NOMO-1 treated with dmso at 0.1 percent for 144 hours (cell line): ENCODE data around the gene CENPP.
"Not testable (repeated sequence)": the region's sequence is repeated elsewhere in the genome, so short reads cannot be mapped to it uniquely, and the experiment has no call there.

ENCODE experiments used
- DNase-seq: peaks from one replicate; lab custom pipeline; 2025; ENCODE audit not compliant: unreplicated experiment; lab: John Stamatoyannopoulos, UW

CENPP gene

GRCh38 chr9:92529124-92529523, 203.4 kb downstream of the CENPP start:
- no peak for DNase-seq

DNA sequence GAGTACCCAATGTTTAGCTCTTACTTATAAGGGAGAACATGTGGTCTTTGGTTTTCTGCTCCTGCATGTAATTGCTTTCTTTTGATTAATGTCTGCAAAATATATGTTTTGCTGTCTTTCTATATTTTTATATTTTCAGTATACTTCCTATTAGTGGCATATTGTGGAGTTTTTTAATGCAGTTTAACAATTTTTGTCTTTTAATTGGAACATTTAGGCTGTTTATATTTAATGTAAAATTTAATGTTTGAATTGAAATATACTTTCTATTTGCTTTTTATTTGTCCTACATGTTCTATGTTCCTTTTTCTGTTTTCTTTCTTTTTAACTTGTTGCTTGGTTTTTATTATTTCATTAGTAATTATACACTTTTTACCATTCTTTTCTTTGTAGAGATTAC, 205.1 kb downstream of the CENPP start:
- DNase-seq = no peak

DNA sequence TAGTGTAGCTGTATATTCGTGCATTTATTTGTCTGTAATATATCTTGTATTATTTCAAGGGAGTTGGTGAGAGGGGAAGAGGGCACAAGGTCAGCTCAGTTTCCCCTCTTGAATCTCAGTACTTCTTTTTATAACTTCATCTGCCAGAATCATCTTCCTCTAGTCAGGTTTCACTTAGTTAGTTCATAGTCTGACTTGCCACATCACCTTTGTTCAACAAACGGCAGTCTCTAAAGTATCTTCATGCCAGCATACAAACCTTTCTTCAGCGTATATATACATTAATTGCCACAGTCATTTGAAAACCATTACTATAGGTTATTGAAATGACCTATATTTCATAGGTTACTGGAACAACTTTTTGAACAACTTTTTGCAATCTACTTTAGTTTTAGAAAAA, 208.5 kb downstream of the CENPP start:
- DNase-seq = no peak

DNA sequence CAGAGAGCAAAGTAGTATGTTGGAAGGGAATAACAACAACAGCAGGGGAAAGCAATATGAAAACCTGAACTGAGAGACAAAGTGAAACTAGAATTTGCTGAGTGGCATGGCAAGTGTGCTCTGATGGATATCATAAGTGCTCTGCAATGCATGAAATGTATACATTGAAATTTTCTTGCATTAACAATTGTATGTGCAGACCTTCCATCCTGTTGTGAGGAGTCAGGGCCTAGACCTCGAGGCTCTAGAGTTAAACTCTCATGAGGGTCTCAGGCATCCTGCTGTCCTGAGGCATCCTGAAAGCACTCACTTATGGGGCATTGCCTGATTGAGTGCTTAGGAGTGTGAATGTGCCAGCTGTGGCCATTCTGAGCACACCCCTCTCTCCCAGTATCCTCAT, 208.9 kb downstream of the CENPP start:
- DNase-seq = no peak

DNA sequence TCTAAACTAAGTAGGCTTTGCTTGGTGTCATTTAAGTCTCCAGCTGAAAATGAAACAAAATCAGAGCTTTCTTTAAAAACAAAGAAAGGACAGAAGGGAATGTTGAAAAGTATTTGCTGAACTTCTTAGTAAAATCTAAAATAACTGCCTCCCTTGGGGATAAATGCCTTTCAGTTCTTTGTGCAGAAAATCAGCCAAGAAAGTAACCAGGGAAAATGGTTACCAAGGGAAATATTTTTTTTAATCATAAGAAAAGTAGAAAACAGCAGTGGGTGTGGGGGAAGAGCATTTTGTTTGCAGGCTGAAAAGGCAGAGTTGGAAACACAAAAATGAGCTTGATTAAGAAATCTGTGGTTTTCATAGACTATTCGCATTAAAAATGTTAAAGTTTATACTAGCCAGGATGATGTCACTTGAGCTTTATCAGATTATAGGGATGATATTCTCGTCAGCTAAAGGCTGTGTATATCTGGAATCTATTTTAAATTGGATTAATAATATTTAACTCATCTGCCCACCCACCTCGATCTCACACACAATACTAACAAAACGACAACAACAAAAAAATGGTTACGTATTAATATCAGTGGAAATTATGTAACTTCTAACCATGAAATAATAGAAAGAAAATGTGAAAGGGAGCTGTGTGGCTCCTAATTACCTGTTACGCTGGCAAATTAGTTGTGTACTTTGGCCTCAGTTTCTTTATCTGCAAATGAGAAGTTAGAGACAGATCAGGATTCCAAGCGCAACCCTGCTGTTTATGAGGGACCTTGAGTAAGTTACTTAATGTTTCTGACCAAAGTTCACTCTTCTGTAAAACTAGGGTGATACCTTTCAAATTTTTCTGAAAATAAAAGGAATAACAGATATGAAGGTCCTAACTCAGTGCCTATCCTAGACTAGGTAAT, 210.4 kb downstream of the CENPP start, which contains the start of gene ECM2:
Gene ECM2 (minus strand): TSS at position 51 of the 911 bp plus-strand sequence. CDS start 13,124 bp downstream, outside the sequence.
- DNase-seq = no peak

DNA sequence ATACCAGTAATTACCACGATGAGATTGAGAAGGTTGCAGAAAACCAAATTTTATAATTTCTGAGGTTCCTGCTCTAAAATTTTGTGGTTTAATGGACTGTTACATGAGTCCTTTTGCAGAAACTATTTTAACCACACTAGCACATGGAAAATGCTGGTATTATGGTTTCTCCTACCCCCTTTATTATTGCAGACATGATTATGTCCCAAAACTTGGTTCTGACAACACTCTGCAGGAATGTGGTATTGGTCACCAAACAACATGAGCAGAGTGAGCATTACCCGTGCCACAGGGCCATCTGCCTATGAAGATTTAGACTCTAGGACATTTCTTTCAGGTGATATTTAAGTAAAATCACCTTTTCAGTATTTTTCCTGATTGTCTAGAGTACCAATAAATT, 212.8 kb downstream of the CENPP start:
- DNase-seq = no peak

GRCh38 chr9:92543972-92544371, 218.2 kb downstream of the CENPP start:
- DNase-seq = no peak

- DNase-seq = no peak
Measured at GRCh38 chr9:92545002-92545510, 219.3 kb downstream of the CENPP start.

- DNase-seq = no peak
Measured at GRCh38 chr9:92547356-92547755, 221.6 kb downstream of the CENPP start.

GRCh38 chr9:92550765-92551164, 225.0 kb downstream of the CENPP start:
- DNase-seq = no peak

DNA sequence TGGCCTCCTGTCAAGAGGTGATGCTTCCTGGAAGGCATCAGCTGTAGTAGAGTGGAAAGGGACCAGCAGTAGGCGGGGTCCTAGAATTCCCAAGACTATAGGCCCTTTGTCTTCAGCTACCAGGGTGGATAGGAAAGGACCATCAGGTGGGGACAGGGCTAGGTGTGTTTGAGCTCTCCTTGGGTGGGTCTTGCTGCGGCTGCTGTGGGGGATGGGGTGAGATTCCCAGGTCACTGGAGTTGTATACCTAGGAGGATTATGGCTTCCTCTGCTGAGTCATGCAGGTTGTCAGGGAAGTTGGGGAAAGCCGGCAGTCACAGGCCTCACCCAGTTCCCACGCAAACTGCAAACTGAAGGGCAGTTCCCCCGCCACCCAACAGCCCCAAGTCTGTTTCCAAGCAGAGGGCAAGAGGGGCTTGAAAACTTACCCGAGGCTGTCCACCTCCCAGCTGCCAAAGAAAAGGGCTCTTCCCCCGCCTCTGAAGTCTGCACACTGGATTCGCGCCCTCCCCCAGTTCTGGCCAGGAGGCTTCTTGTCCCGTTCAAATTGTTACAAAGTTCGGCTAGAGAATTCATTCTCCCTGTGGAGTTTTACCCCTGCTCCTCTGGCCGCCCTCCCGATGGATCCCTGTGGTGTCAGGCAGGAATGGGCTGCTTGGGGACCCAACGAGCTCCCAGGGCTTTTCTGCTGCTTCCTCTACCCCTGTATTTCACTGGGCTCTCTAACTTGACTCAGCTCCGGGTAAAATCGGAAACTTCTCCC, 233.0 kb downstream of the CENPP start:
- DNase-seq = no peak

DNA sequence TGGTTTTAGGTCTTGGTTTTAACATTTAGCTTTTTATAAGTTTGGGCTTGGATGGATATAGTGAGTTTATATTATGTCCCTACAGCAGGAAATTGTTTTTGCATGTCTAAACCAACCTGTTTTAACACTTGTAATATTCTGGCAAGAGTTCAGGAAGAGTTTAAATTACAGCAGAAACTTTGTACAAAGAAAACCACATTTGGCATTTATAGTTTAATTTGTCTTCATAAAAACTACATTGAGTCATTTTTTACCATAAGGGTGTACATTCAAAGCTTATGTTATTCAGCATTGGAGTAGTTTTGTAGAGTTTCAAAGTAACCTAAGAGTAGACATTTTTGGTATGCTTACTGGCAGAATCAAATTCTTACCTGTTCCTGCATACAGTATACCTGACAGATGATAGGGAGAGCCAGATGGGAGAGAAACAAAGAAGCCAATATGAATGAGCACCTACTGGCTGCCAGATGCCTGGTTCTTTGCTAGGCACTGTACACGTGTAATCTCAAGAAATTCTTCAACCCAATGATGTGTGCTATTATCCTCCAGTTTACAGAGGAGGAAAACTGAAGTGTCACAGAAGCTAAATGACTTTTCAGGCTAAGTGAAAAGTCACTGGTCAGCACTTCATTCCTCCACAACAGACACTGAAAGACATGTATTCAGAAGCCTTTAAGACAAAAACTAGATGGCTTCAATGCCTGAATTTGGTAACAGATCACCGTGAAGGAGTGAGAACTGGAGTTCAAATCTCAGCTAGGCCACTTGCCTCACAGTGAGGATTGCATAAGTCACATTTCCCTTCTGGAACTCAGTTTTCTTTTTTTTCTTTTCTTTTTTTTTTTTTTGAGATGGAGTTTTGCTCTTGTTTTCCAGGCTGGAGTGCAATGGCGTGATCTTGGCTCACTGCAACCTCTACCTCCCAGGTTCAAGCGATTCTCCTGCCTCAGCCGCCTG, 235.9 kb downstream of the CENPP start:
- no peak for DNase-seq

- DNase-seq = no peak
Measured at GRCh38 chr9:92562461-92562967, 236.8 kb downstream of the CENPP start.

- no peak for DNase-seq
Measured at GRCh38 chr9:92563116-92564100, 237.7 kb downstream of the CENPP start.

- DNase-seq = no peak
Measured at GRCh38 chr9:92564504-92564903, 238.8 kb downstream of the CENPP start.

GRCh38 chr9:92564982-92565381, 239.2 kb downstream of the CENPP start:
- DNase-seq = no peak

GRCh38 chr9:92571871-92572270, 246.1 kb downstream of the CENPP start:
- not testable (repeated sequence) for DNase-seq

DNA sequence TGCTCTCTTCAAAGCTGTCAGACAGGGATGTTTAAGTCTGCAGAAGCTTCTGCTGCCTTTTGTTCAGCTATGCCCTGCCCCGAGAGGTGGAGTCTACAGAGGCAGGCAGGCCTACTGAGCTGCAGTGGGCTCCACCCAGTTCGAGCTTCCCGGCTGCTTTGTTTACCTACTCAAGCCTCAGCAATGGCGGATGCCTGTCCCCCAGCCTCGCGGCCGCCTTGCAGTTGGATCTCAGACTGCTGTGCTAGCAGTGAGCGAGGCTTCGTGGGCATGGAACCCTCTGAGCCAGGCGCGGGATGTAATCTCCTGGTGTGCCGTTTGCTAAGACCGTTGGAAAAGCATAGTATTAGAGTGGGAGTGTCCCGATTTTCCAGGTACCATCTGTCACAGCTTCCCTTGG, 247.9 kb downstream of the CENPP start:
- DNase-seq = not testable (repeated sequence)

DNA sequence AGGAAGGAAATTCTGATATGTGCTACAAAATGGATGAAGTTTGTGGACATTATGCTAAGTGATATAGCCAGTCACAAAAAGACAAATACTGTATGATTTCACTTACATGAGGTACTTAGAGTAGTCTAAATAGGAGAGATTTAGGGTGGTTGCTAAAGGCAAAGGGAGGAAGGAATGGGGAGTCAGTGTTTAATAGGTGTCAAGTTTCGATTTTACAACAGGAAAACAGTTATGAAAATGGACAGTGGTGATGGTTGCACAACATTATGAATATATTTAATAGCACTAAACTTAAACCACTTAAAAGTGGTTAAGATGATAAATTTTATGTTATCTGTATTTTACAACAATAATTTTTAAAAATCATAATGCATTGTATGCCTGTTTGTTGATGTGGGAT, 250.4 kb downstream of the CENPP start:
- DNase-seq = no peak
